ENCODE measurements around the gene WWC1. TPM values are rescaled to one million over a fixed set of nuclear protein-coding genes. Genes with fewer than 3 reads are reported as not detected.

WWC1 gene
- total RNA-seq, 1 experiment from 2014 or later = 52.6 TPM

- RAD21 ChIA-PET (ENCODE audit: low non-redundant PET in 1 of 2, low total read pairs in 2 of 2, uncharacterized antibody in 2 of 2, unreplicated experiment in 2 of 2) = no interaction called here
- CTCF ChIA-PET = no interaction called here
- no peaks in the 10 kb centered on the region for H3K9me2 ChIP-seq (ENCODE audit: insufficient read depth)
- H2AFZ ChIP-seq (ENCODE audit: low read depth, low read length, poor library complexity, severe bottlenecking) = no peak overlapping the region
- ATAC-seq (no peak), DNase-seq (ENCODE audit: low read depth, low spot score) (no peak)
- H3K79me2 ChIP-seq (ENCODE audit: insufficient read depth, low read length) = peaks cover 93% of the 10 kb centered on the region
- H3K36me3 ChIP-seq (ENCODE audit: control insufficient read depth in 1 of 2, insufficient read depth in 2 of 2, low read length in 2 of 2) = no peaks in the 10 kb centered on the region
- H3K4me2 ChIP-seq (ENCODE audit: low read length) = no peak overlapping the region
- no peaks in the 10 kb centered on the region for H3K9me3 ChIP-seq (ENCODE audit: control insufficient read depth in 1 of 2, insufficient read depth in 1 of 2, low read depth in 1 of 2, low read length in 2 of 2)
- no peak overlapping the region for H3K4me3 ChIP-seq (replicated peaks in 1 of 2; ENCODE audit: low read depth in 1 of 2, low read length in 2 of 2)
- POLR2A ChIA-PET = no interaction called here
- BruUV-seq (replicated peaks) = no TSS peak
- no peak overlapping the region for H3K27ac ChIP-seq (ENCODE audit: low read depth, low read length)
- H3K9ac ChIP-seq (ENCODE audit: low read length) = no peak overlapping the region
- TF ChIP-seq REST (IDR thresholded peaks at IDR 0.05; ENCODE audit: low read depth) = no peak
- TF ChIP-seq POLR2A (IDR thresholded peaks at IDR 0.05; ENCODE audit: borderline replicate concordance, extremely low read depth, insufficient read depth, insufficient read length) = no peak
- TF ChIP-seq ELF1 (IDR thresholded peaks at IDR 0.05; ENCODE audit: borderline replicate concordance, low read depth) = no peak
- TF ChIP-seq SRF (IDR thresholded peaks at IDR 0.05; ENCODE audit: low read depth) = no peak
- TF ChIP-seq RAD21 (IDR thresholded peaks at IDR 0.05; ENCODE audit: low read depth) = no peak
- intact Hi-C loops (cut with micrococcal nuclease) = no loop called here
- H3K27me3 ChIP-seq (ENCODE audit: insufficient read depth, low read length) = no peaks in the 10 kb centered on the region
- H4K20me1 ChIP-seq (ENCODE audit: insufficient read depth) = peaks cover 4% of the 10 kb centered on the region; the same call in 1 of the 2 replicates
- peaks cover 28 to 79% of the 10 kb centered on the region in 2 experiments for H3K4me1 ChIP-seq (ENCODE audit: control insufficient read depth in 1 of 2, insufficient read depth in 2 of 2, low read length in 2 of 2)
Measured at GRCh38 chr5:168357876-168358275, 66.4 kb downstream of the WWC1 start.
